HepG2 (cell line): ENCODE results near the gene ZNF714. TPM values are rescaled to one million over a fixed set of nuclear protein-coding genes. Genes with fewer than 3 reads are reported as not detected.
A peak's percentile ranks its signal among the peaks of the same experiment; 100 is the strongest.

ENCODE experiments used
- ATAC-seq: fragments of 200-7000 bp; cut with Tn5 transposase; 3 replicates; pipeline ENCODE4 v1.9.1; 2020; ENCODE audit warnings: mild to moderate bottlenecking, moderate library complexity
- BruUV-seq: library from RNA; stranded (reverse); fragments of 400-500 nt; replicated peaks from 2 replicates; lab custom pipeline; 2021; lab: Mats Ljungman, UMichigan
- CTCF ChIA-PET: fragments of 300-600 bp; formaldehyde crosslinking; extraction: SDS; loops from one replicate; lab custom pipeline; 2021; ENCODE audit warnings: low total read pairs, inconsistent platforms, low intra/inter-chr PET ratio; lab: Yijun Ruan, JAX
- POLR2A ChIA-PET: fragments of 350-600 bp; sonication (Branson Sonifier 250); formaldehyde crosslinking; loops from one replicate; lab custom pipeline; 2020; ENCODE audit warnings: antibody characterized with exemption, inconsistent platforms; lab: Yijun Ruan, JAX
- DNase-seq: peaks from one replicate; pipeline ENCODE4 v3.0.0-alpha.2; 2015; ENCODE audit warnings: low spot score
- FAIRE-seq: peaks from 3 replicates; lab custom pipeline; 2011; peaks lifted over from hg19 to GRCh38; lab: Jason Lieb, UNC
- H2AFZ ChIP-seq: one replicate; pipeline ENCODE4 v1.6.1; 2011; ENCODE audit warnings: low read length, inconsistent platforms
- H3K27ac ChIP-seq: fragments of 300-600 bp; 3 replicates; pipeline ENCODE4 v1.8.0; 2011; ENCODE audit warnings: mixed run types, mild to moderate bottlenecking, mixed read lengths, low read length, inconsistent platforms; ENCODE audit not compliant: insufficient read depth; ENCODE audit errors: extremely low read length
- H3K27me3 ChIP-seq, 2 experiments: fragments of 200-600 bp in 1 of 2; 2 replicates in 1 of 2; 3 replicates in 1 of 2; pipeline versions ENCODE4 v1.6.0 to v1.8.0; 2011; ENCODE audit warnings: low read length in 2 of 2, mild to moderate bottlenecking in 2 of 2, moderate library complexity in 2 of 2, inconsistent platforms in 1 of 2; ENCODE audit not compliant: insufficient read depth in 2 of 2, control insufficient read depth in 1 of 2
- H3K36me3 ChIP-seq, 2 experiments: fragments of 200-600 bp in 1 of 2; replicated peaks in 1 of 2; 2 replicates in 1 of 2; 3 replicates in 1 of 2; pipeline versions ENCODE4 v1.5.1 to v1.8.0; 2011; ENCODE audit warnings: low read length in 2 of 2, inconsistent platforms in 1 of 2; ENCODE audit not compliant: insufficient read depth in 2 of 2, control insufficient read depth in 1 of 2
- H3K4me1 ChIP-seq: 2 replicates; pipeline ENCODE4 v1.5.1; 2012; ENCODE audit warnings: low read length, inconsistent platforms; ENCODE audit not compliant: insufficient read depth
- H3K4me2 ChIP-seq: 2 replicates; pipeline ENCODE4 v1.6.0; 2011; ENCODE audit warnings: low read depth, low read length, inconsistent platforms
- H3K4me3 ChIP-seq, 3 experiments: fragments of 200-600 bp in 1 of 3; sonication (generic), shearing (Covaris generic) in 1 of 3; replicated peaks in 1 of 3; 2 replicates each; pipeline ENCODE4 v1.5.1; 2011 to 2016; ENCODE audit warnings: low read length in 3 of 3, inconsistent platforms in 2 of 3, low read depth in 2 of 3, mild to moderate bottlenecking in 2 of 3, control low read depth in 1 of 3, mixed read lengths in 1 of 3; ENCODE audit not compliant: insufficient read depth in 1 of 3
- H3K79me2 ChIP-seq: one replicate; pipeline ENCODE4 v1.6.1; 2011; ENCODE audit warnings: low read length, inconsistent platforms; ENCODE audit not compliant: insufficient read depth
- H3K9ac ChIP-seq: 2 replicates; pipeline ENCODE4 v1.6.0; 2011; ENCODE audit warnings: mild to moderate bottlenecking, low read depth, low read length, inconsistent platforms; ENCODE audit not compliant: insufficient read depth
- H3K9me3 ChIP-seq: 2 replicates; pipeline ENCODE4 v1.5.1; 2012; ENCODE audit warnings: mild to moderate bottlenecking, low read length
- H4K20me1 ChIP-seq: 2 replicates; pipeline ENCODE4 v1.6.0; 2011; ENCODE audit warnings: inconsistent platforms, mild to moderate bottlenecking, low read length, moderate library complexity; ENCODE audit not compliant: insufficient read depth
- ARID2 ChIP-seq: sonication (generic); formaldehyde crosslinking; IDR thresholded peaks from 2 replicates; pipeline ENCODE4 v1.8.1; 2022; ENCODE audit warnings: mild to moderate bottlenecking, missing genetic modification reagents, borderline replicate concordance
- FOXA1 ChIP-seq, 2 experiments: fragments of 450-650 bp in 1 of 2; sonication (generic) in 1 of 2; formaldehyde crosslinking in 1 of 2; IDR thresholded peaks; 2 replicates each; pipeline versions ENCODE4 v1.4.0 to v1.6.1; 2016 to 2020; ENCODE audit warnings: missing genetic modification reagents in 1 of 2
- GPN1 ChIP-seq: sonication (generic); formaldehyde crosslinking; IDR thresholded peaks from 2 replicates; pipeline ENCODE4 v1.5.1; 2020; ENCODE audit warnings: missing genetic modification reagents, borderline replicate concordance
- HNRNPK ChIP-seq: fragments of 200-400 bp; formaldehyde crosslinking; IDR thresholded peaks from 2 replicates; pipeline ENCODE4 v1.6.1; 2018; ENCODE audit warnings: low read length, low read depth, moderate library complexity, mild to moderate bottlenecking; ENCODE audit not compliant: poor library complexity, severe bottlenecking
- KAT7 ChIP-seq: IDR thresholded peaks from 2 replicates; pipeline ENCODE4 v1.6.1; 2018; ENCODE audit warnings: borderline replicate concordance, missing compliant biosample characterization
- WIZ ChIP-seq: sonication (generic); formaldehyde crosslinking; IDR thresholded peaks from 2 replicates; pipeline ENCODE4 v1.5.1; 2020; ENCODE audit warnings: mild to moderate bottlenecking, missing genetic modification reagents
- ZNF224 ChIP-seq: sonication (generic); formaldehyde crosslinking; IDR thresholded peaks from 2 replicates; pipeline ENCODE4 v1.5.0; 2020; ENCODE audit warnings: mild to moderate bottlenecking, missing genetic modification reagents
- ZNF629 ChIP-seq: sonication (generic); formaldehyde crosslinking; conservative IDR thresholded peaks from 2 replicates; pipeline ENCODE4 v1.5.0; 2020; ENCODE audit warnings: missing genetic modification reagents
- ZXDC ChIP-seq: sonication (generic); formaldehyde crosslinking; IDR thresholded peaks from 2 replicates; pipeline ENCODE4 v1.5.0; 2020; ENCODE audit warnings: mild to moderate bottlenecking, missing genetic modification reagents
- WGBS: methylation state at CpG from one replicate; pipeline ENCODE4 v1.1.6; 2017; ENCODE audit warnings: low lambda C conversion rate; 5-methylcytosine and 5-hydroxymethylcytosine counted together
- in situ Hi-C: cut with HindIII; loops from 2 replicates; pipeline ENCODE4 v1.10.0; 2017; ENCODE audit warnings: low pct_unique_long_range_greater_than_20kb; ENCODE audit not compliant: extremely low pct_ligation_motif_present
- intact Hi-C: fragments of 100-400 bp; cut with micrococcal nuclease; formaldehyde crosslinking; loops from one replicate; pipeline ENCODE4 v1.10.0; 2022; ENCODE audit not compliant: unreplicated experiment
- polyA plus RNA-seq, 8 experiments: library from polyadenylated mRNA; depleted of rRNA in 3 of 8; stranded (reverse) in 7 of 8; unstranded in 1 of 8; fragments of >200 nt; fragmentation: Illumina TruSeq in 4 of 8; extraction: Trizol in 4 of 8; gene quantifications; 2 replicates each; pipeline versions ENCODE4 v1.2.1 to v1.2.3, GENCODE V29; 2011 to 2016; ENCODE audit warnings: low read depth in 4 of 8, missing spikeins in 1 of 8, mixed read lengths in 1 of 8; ENCODE audit not compliant: insufficient read depth in 1 of 8
- total RNA-seq, 5 experiments: library from RNA; depleted of rRNA; stranded (reverse); fragments of >200 nt; fragmentation: Illumina TruSeq; extraction: Trizol; gene quantifications; 2 replicates each; pipeline ENCODE4 v1.2.3, GENCODE V29; 2016; ENCODE audit warnings: low read depth in 1 of 5
- TF ChIP-seq, protein P1 (sequence below): sonication (generic); formaldehyde crosslinking; IDR thresholded peaks from 2 replicates; pipeline ENCODE4 v1.8.0; 2022; ENCODE audit warnings: mild to moderate bottlenecking, missing genetic modification reagents, borderline replicate concordance
- TF ChIP-seq, protein P2 (sequence below): sonication (generic); formaldehyde crosslinking; conservative IDR thresholded peaks from 2 replicates; pipeline ENCODE4 v1.4.0; 2020; ENCODE audit warnings: missing genetic modification reagents

Gene ZNF714
- total and polyA plus RNA-seq, 2 of the 13 experiments (the other 11 are each of a cell fraction or from before 2014, with no cell fraction given) = 6.7 to 27.8 TPM

DNA sequence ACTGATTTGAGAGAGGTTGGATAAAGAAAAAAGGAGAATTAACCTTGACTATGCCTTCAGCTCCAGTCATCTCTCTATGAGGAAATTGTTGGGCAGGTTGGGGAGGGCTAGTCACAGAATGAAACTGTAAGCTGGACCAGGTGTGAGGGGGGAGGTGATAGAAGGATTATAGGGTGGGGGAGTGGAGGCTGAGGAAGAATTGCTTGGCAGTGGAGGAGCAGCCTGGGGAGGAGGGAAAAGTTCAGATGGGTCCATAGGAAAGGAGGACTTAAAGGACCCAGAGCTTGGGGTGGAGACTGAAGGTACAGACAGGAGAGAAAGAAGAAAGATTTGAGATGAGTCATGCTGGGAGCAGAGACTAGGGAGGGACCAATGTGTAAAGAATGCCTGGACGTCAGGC lies 51.6 kb downstream of the ZNF714 start:
- H3K9ac ChIP-seq = no peak overlapping the region
- intact Hi-C loops (no loop called here), in situ Hi-C loops (no loop called here)
- ATAC-seq (no peak), FAIRE-seq (no peak), DNase-seq (no peak)
- H3K27ac ChIP-seq = no peak overlapping the region
- H3K27me3 ChIP-seq = no peaks in the 10 kb centered on the region
- no peak overlapping the region for H2AFZ ChIP-seq
- H4K20me1 ChIP-seq = no peaks in the 10 kb centered on the region
- no peaks in the 10 kb centered on the region for H3K9me3 ChIP-seq
- no peaks in the 10 kb centered on the region for H3K79me2 ChIP-seq
- TF ChIP-seq KAT7 (CRISPR knock-in tag) (no peak), ARID2 (CRISPR knock-in tag) (no peak), HNRNPK (no peak), ZNF224 (no peak), WIZ (CRISPR knock-in tag) (no peak)
- TF ChIP-seq, protein P1, sequence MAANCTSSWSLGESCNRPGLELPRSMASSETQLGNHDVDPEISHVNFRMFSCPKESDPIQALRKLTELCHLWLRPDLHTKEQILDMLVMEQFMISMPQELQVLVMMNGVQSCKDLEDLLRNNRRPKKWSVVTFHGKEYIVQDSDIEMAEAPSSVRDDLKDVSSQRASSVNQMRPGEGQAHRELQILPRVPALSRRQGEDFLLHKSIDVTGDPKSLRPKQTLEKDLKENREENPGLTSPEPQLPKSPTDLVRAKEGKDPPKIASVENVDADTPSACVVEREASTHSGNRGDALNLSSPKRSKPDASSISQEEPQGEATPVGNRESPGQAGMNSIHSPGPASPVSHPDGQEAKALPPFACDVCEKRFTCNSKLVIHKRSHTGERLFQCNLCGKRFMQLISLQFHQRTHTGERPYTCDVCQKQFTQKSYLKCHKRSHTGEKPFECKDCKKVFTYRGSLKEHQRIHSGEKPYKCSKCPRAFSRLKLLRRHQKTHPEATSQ = no peak
- no TSS peak for BruUV-seq
- H3K4me3 ChIP-seq = no peak overlapping the region
- ChIA-PET POLR2A (no interaction called here), CTCF (no interaction called here)
- H3K36me3 ChIP-seq = no peaks in the 10 kb centered on the region
- no peak overlapping the region for H3K4me2 ChIP-seq
- peaks cover 43% of the 10 kb centered on the region for H3K4me1 ChIP-seq
- WGBS = 24% methylated on average over 1 of the region's 1 CpG

GRCh38 chr19:21134934-21135366 lies 52.9 kb downstream of the ZNF714 start:
- Histone ChIP-seq H4K20me1 (no peaks in the 10 kb centered on the region), H3K79me2 (no peaks in the 10 kb centered on the region), H2AFZ (peak overlapping the region; percentile 2), H3K9me3 (no peaks in the 10 kb centered on the region), H3K4me2 (no peak overlapping the region), H3K36me3 (no peaks in the 10 kb centered on the region), H3K4me3 (no peak overlapping the region), H3K27ac (no peak overlapping the region), H3K9ac (no peak overlapping the region), H3K27me3 (no peaks in the 10 kb centered on the region), H3K4me1 (peaks cover 40% of the 10 kb centered on the region)
- 19% methylated on average over 2 of the region's 2 CpGs for WGBS
- POLR2A ChIA-PET = no interaction called here
- CTCF ChIA-PET = no interaction called here
- no TSS peak for BruUV-seq
- ATAC-seq = peak; percentile 32
- FAIRE-seq = no peak
- intact Hi-C loops (no loop called here), in situ Hi-C loops (no loop called here)
- DNase-seq = peak; percentile 60
- TF ChIP-seq GPN1 (CRISPR knock-in tag) (no peak), FOXA1 (IDR thresholded peaks at IDR 0.05) (no peak), FOXA1 (CRISPR knock-in tag; IDR thresholded peaks at IDR 0.05) (no peak), ZXDC (no peak), ZNF629 (no peak)
- TF ChIP-seq, protein P2, sequence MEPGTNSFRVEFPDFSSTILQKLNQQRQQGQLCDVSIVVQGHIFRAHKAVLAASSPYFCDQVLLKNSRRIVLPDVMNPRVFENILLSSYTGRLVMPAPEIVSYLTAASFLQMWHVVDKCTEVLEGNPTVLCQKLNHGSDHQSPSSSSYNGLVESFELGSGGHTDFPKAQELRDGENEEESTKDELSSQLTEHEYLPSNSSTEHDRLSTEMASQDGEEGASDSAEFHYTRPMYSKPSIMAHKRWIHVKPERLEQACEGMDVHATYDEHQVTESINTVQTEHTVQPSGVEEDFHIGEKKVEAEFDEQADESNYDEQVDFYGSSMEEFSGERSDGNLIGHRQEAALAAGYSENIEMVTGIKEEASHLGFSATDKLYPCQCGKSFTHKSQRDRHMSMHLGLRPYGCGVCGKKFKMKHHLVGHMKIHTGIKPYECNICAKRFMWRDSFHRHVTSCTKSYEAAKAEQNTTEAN = no peak
